ENCODE results near the gene PDE6G.

- TF ChIP-seq POLR2A (IDR thresholded peaks at IDR 0.05) (no peak), CTCF (IDR thresholded peaks at IDR 0.05) (no peak)
Observed at GRCh38 chr17:81690066-81690465, 33.7 kb upstream of the PDE6G start.

Measured in heart left ventricle (tissue), 13 donors.